HT-29 (cell line): ENCODE results near the gene MRPL52. TPM values are rescaled to one million over a fixed set of nuclear protein-coding genes. Genes with fewer than 3 reads are reported as not detected.
"Not testable (repeated sequence)": the region's sequence is repeated elsewhere in the genome, so short reads cannot be mapped to it uniquely, and the experiment has no call there.

Source experiments
- DNase-seq: peaks from one replicate; pipeline ENCODE4 v3.0.0-alpha.2; 2015; ENCODE audit warnings: low spot score
- total RNA-seq: library from RNA; depleted of rRNA; stranded (reverse); fragments of >200 nt; shearing (Covaris generic); gene quantifications from 2 replicates; pipeline ENCODE4 v1.2.3, GENCODE V29; 2014; rRNA removed

Gene MRPL52
- 45.9 and 56.1 TPM in 2 replicates for total RNA-seq

DNA sequence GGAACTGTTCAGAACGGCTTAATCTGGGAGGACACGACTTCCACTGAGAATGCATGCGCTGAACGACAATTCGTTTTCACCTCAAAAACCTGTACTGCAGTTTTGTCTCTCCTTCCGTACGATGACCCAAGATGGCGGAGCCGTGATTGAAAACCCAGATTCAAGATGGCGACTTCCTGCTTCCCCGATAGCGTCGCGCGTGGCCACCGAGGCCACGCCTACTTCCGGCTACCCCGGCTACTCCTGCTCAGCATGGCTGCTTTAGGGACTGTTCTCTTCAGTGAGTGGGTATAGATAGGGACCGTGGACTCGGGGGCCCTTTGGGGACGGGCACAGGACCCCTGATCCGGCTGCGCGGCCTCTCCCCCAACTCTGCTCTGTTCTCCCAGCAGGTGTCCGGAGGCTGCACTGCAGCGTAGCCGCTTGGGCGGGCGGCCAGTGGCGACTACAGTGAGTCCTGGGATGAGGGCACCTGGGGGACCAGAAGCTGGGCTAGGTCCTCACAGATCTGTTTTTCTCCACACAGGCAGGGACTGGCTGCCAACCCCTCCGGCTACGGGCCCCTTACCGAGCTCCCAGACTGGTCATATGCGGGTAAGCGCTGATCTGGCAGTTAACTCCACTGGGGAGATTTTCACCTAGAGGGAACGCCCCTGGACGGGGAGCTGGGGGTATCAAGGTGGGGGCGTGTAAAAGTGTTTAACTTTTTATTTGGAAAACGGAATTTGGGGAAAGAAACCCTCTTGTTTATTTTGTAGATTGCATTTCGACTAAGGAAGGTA is at the start of gene MRPL52:
Gene MRPL52, plus strand, starts transcription at position 227 of the 782 bp plus-strand sequence. Its CDS starts 26 bp downstream, at position 253.
- DNase-seq: peak; percentile 82

DNA sequence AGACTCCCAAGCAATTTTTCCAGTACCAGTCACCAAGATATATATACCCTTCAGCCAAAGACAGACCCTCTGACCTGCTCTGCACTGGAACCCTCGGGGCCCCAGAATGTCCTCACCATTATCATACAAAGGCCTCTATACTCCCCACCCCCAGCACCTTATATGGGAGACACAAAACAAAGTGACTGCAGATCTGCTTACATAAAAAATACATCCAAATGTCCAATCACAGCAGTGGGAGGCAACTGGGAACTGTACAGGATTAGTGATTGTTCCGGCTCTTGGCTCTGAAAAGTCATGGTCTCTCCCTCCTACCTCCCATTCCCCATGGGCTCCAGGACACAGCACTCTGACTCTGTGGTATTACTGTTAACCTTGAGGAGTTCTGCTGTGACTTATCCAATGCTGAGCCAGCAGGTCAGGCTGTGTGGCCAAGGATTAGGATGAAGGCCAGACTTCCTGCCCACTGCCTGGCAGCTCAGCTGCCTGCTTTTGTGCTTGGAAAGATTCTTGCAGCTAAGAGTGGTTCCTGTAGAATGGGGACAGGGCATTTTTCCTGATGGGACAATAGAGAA is 49.5 kb upstream of the MRPL52 start:
- DNase-seq: no peak

DNA sequence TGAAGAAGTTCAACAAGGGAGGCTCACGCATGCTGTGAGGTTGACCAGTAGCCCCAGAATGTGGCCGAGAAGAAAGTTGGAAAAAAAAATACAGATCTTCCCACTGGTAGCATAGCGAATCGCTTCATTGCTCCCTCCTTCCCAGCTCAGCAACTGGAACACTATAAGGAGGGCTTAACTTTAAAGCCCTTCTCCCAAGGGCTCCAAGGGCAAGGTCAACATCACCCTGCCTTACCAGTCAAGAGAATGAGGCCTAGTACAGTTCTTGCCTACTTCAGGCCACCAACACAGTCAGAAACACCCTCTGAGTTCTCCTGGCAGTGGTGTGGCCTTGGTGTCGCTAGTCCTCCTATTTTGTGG is 48.8 kb upstream of the MRPL52 start:
- no peak for DNase-seq

DNA sequence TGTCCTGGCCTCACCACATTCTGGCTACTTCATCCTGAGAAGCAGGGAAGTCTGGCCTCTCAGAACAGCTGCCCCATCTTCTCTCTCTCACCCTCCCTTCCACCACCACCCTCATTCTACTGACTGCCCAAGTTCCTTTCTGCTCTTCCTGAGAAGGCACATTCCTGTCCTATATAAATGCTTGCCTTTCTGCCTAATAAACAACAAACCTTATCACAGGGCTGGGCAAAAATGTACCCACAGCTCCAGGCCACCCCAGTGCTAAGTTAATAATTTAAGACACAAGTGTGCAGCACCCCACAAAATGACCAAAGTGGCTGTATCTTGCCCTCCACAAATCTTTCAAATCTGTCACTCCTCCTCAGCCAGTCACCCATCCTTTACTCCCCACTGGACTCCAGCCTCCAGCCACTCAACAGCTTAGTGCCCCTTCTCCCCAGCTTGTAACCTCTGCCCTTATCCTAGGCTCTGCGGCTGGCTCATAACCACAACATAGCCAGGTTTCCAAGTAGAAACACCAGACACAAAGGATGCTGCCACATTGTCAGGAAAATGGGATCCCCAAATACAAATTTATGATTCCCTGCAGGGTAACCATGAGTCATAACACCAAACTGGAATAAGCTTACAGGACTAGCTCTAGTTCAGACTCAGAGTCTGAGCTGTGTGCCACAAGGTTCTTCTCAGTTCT is 48.2 kb upstream of the MRPL52 start:
- DNase-seq: no peak

DNA sequence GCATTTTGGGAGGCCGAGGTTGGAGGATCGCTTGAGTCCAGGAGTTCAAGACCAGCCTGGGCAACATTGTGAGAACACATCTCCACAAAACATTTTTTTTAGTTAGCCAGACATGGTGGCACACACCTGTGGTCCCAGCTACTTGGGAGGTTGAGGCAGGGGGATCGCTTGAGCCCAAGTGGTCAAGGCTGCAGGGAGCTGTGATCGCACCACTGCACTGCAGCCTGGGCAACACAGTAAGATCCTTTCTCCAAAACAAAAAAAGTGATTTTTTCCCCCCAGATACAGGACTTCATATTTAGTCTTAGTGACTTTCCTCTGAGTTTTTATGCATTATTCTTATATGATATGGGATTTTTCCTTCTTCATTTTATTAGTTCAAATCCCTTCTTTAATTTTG is 43.0 kb upstream of the MRPL52 start:
- DNase-seq: no peak

DNA sequence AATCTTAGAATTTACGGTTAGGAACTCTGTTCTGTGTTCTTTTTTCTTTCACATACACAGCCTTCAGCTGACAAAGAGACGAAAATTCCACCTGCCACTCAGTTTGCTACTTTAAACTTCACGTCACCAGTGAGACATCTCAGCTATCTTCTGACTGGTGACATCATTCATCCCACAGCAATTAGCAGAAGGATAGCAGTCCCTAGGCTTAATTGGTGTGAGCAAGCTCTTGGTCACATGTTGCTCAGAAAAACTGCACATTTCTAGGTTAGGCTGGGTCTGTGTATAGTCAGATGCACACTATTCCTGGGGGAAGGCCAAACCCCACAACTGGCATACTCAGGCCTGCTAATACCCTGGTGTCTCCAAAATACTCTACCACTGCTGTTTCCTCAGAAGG is 38.4 kb upstream of the MRPL52 start:
- no peak for DNase-seq

DNA sequence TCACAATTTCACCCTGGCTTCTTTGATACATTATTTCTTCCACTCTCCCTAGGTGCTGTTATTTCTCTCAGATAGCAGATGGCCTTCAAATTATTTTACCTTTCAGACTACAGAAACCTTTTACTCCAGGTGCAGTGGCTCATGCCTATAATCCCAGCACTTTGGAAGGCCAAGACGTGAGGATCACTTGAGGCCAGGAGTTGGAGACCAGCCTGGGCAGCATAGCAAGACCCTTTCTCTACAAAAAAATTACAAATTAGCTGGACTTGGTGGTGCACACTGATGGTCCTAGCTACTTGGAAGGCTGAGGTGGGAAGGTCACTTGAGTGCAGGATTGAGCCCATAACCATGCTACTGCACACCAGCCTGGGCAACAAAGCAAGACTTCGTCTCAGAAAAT is 37.5 kb upstream of the MRPL52 start:
- no peak for DNase-seq

DNA sequence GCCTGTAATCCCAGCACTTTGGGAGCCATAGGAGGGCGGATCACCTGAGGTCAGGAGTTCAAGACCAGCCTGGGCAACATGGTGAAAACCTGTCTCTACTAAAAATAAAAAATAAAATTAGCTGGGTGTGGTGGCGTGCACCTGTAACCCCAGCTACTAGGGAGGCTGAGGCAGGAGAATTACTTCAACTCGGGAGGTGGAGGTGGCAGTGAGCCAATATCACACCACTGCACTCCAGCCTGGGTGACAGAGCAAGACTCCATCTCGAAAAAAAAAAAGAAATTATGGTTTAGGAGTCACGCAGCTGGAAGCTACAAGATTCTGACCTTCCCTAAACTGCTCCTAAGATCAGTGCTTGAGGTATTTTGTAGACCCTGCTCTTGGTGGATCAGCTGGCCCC is 36.1 kb upstream of the MRPL52 start:
- DNase-seq: not testable (repeated sequence)

DNA sequence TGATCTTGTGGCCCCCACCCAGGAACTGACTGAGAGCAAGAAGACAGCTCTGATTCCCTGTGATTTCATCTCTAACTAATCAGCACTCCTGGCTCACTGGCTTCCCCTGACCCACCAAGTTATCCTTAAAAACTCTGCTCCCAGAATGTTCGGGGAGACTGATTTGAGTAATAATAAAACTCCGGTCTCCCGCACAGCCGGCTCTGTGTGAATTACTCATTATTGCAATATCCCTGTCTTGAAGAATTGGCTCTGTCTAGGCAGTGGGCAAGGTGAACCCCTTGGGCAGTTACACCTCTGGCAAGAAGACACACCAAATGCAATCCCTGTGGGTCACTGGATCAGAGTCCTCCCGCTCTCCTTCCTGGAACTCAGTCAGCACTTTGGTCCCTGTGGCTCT is 35.7 kb upstream of the MRPL52 start:
- no peak for DNase-seq

DNA sequence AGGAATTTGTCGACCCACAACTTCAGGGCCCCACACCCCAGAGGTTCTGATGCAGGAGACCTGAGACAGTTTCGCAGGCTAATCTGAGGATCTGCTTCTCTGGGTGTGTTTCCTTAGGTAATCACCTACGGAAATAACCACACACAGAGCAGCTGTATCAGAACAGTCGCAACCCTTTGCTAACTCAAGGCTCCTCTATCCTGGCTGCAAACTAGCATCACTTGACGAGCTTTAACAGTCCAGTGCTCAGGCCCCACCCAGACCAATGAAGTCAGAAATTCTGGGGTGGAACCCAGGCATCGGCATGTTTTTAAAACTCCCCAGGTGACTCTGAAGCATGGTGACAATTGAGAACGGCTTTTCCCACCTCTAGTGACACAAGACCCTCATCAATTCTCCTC is 35.1 kb upstream of the MRPL52 start:
- no peak for DNase-seq

DNA sequence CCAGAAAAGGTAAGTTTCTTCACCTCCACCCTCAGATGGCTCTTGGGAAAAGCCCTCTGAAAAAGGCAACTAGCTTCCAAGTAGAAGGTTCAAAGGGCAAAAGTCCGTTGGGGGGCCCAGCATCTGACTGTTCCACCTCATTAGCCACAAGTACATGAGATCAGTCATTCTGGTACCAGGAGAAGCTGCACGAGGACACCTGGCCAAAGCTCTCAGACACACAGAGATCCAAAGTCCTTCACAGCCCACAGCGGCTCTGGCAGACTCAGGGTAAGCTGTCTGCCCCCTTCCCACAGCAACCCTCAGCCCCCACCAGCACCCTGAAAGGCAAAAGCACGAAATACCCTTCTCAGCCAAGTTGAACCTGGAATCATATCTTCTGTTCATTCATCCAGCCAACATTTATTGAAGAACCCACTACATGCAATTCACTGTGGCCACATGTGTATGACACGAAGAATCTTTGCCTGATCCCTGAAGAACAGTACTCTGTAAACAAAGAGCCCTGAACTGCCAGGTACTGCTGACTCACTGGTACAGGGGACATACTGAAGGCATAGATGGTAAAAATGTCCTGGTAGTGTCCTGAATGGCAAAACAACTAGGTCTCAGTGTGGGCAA is 33.5 kb upstream of the MRPL52 start:
- no peak for DNase-seq

DNA sequence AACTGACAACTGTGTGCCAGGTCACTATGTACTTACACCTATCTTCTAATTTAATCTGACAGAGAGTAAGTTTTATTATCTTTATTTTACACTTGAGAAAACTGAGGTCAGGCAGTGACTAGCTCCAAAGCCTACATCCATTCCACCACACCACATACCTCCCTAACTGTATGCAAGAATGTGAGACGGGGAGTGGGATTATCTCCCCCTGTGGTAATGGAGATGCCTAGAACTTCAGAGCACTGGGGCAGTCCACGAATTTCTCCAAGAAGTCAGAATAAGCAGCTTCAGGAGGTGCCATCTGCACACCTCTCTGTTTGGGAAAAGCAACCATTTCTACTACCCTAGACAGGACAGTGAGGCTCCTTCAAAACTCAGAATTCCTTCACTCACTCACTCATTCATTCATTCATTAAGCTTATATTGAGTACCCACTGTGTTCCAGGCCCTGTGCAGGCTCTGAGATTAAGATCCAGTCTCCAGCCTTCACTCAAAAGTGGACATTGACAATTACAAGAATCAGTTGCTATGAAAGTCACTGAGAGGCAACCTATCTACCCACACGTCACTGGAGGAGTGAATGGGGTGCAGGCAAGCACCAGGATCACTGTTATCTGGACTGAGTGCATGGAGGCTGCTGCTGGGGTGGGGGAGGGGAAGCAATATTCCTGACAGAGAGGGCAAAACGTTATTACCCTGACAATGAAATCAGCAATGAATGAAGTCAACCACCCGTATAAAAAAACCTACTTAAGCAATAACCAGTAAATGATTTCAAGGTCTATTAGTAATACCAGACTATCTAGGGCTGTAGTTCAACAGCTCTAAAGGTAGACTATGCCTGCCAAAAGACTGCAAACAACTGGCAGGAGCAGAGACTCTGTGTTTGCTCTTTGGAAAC is 32.4 kb upstream of the MRPL52 start:
- DNase-seq: no peak

DNA sequence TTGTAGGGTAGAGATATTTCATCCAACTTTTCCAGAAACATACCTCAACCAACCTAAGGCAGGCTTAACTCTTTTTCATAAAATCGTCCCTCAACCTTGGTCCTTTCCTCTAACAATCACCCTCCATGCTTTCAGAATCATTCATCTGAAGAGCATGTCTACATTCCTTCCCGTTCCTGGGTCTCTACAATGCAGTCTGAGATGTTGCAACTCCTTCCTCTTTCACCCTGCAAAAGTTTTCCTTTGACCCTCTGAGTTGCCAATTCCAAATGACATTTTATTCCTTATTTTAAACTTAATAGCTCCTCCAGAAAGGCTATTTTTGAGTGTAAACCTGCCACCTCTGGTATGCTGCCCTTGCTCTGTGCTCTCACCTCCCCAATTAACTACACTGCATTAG is 31.2 kb upstream of the MRPL52 start:
- no peak for DNase-seq

DNA sequence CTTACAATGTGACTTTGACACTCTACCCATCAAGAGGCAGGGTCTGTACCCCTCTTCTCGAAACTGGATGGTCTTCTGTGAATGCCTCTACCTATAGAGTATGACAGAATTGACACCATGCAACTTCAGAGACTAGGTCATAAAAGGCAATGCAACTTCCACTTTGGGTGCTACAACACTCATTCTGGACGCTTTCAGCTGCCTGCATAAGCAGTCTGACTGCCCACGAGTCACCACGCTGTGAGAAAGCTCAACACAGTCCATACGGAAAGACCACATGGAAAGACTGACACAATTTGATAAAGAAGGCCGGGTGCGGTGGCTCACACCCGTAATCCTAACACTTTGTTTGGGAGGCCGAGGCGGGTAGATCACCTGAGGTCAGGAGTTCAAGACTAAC is 29.3 kb upstream of the MRPL52 start:
- no peak for DNase-seq

DNA sequence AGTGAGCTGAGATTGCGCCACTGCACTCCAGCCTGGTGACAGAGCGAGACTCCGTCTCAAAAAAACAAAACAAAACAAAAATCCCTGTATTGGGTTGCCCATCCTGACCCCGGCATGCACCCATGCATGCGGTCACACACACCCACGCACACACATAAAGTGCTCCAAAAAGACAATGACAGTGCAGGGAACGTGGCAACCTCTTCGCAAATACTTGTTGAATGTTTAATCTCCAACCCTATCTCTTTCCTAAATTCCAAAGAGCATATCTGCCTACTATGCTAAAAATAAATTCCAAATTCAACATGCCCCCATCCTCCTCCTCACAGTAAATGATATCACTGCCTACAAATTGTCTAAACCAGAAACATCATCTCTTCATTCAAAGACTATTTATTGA is 28.0 kb upstream of the MRPL52 start:
- no peak for DNase-seq

DNA sequence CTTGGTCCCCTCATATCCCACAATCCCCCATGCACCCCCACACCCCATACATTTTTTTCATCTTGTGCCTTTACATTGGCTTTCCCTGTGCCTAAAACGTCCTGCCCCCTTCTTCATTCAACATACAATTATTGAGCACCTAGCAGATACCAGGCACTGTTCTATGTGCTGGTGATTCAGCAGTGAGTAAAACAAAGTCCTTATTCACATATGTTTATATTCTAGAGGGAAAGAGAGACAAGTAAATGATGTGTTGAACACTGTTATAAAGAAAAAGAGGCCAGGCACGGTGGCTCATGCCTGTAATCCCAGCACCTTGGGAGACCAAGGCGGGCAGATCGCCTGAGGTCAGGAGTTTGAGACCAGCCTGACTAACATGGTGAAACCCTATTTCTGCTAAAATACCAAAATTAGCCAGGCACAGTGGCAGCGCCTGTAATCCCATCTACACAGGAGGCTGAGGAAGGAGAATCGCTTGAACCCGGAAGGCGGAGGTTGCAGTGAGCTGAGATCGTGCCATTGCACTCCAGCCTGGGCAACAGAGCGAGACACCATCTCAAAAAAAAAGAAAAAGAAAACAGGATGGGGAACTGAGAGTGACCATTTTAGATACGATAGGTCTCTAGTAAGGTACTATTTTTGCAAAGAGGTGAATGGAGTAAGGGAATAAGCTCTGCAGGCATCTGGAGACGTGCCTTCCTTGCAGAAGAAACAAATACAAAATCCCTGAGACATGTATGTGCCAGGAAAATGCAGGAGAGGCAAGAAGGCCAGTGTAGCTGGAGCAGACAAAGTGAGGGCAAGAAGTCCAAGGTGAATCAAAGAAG is 26.6 kb upstream of the MRPL52 start:
- DNase-seq: no peak

DNA sequence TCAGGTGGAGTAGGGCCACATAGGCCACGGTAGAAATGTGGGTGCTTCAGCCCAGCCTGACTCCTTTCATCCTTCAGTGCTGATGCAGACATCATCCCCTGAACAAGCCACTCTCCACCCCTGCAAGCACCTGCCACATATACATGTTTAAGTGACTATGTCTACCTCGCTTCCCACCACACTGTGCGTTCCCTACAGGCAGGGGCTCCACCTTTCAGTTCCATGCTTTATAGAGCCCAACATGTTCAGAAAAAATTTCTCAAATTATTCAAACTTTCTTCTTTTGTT is 26.1 kb upstream of the MRPL52 start:
- DNase-seq: no peak

DNA sequence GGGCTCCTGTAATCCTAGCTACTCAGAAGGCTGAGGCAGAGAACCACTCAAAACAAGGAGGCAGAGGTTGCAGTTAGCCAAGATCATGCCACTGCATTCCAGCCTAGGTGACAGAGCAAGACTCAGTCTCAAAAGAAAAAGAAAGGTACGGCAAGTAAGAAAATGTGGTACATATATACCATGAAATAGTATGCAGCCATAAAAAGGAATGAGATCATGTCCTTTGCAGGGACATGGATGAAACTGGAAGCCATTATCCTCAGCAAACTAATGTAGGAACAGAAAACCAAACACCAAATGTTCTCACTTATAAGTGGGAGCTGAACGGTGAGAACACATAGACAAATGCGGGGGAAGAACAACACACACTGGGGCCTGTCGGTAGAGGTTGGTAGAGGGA is 24.5 kb upstream of the MRPL52 start:
- not testable (repeated sequence) for DNase-seq

DNA sequence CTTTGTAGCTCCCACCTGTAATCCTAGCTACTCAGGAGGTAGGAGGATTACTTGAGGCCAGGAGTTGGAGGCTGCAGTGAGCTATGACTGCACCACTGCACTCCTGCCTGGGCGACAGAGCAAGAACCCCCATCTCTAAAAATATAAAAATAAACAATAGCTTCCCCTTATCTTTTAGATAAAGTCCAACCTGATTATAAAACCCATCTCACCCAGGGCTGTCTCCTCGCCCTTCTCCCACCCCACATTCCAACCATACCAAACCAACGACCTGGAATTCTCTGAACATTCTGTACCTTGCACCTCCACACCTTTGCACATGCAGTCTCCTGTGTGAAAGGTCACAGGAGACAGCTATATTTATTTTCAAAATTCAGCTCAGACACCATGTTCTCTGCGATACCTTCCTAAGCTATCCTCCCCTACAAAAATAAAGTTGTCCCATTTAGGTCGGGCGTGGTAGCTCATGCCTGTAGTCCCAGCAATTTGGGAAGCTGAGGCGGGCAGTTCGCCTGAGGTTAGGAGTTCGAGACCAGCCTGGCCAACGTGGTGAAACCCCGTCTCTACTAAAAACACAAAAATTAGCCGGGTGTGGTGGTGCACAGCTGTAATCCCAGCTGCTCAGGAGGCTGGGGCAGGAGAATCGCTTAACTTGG is 22.1 kb upstream of the MRPL52 start:
- DNase-seq: no peak
